ENCODE data around the gene STXBP1.
"Not testable (repeated sequence)": the region's sequence is repeated elsewhere in the genome, so short reads cannot be mapped to it uniquely, and the experiment has no call there.

STXBP1 gene

GRCh38 chr9:127612939-127613582 lies 984 bp downstream of the STXBP1 start:
- in situ Hi-C loops (cut with MboI; ENCODE audit: low sequenced_read_pairs): no loop called here

GRCh38 chr9:127613583-127613954 lies 1.5 kb downstream of the STXBP1 start:
- in situ Hi-C loops (cut with MboI; ENCODE audit: low sequenced_read_pairs): no loop called here

GRCh38 chr9:127614961-127615360 lies 2.9 kb downstream of the STXBP1 start:
- in situ Hi-C loops (cut with MboI; ENCODE audit: low sequenced_read_pairs): no loop called here

- in situ Hi-C loops (cut with MboI; ENCODE audit: low sequenced_read_pairs): not testable (repeated sequence)
Observed at GRCh38 chr9:127621339-127621970, 9.4 kb downstream of the STXBP1 start.

- in situ Hi-C loops (cut with MboI; ENCODE audit: low sequenced_read_pairs): no loop called here
Observed at GRCh38 chr9:127626752-127627493, 14.8 kb downstream of the STXBP1 start.

- in situ Hi-C loops (cut with MboI; ENCODE audit: low sequenced_read_pairs): no loop called here
Observed at GRCh38 chr9:127627494-127627855, 15.4 kb downstream of the STXBP1 start.

- in situ Hi-C loops (cut with MboI; ENCODE audit: low sequenced_read_pairs): no loop called here
Observed at GRCh38 chr9:127628758-127629467, 16.8 kb downstream of the STXBP1 start.

- in situ Hi-C loops (cut with MboI; ENCODE audit: low sequenced_read_pairs): no loop called here
Observed at GRCh38 chr9:127629468-127630081, 17.5 kb downstream of the STXBP1 start.

- in situ Hi-C loops (cut with MboI; ENCODE audit: low sequenced_read_pairs): no loop called here
Observed at GRCh38 chr9:127633216-127633862, 21.3 kb downstream of the STXBP1 start.

GRCh38 chr9:127634021-127634420 lies 21.9 kb downstream of the STXBP1 start:
- in situ Hi-C loops (cut with MboI; ENCODE audit: low sequenced_read_pairs): no loop called here

- in situ Hi-C loops (cut with MboI; ENCODE audit: low sequenced_read_pairs): no loop called here
Observed at GRCh38 chr9:127634698-127635097, 22.6 kb downstream of the STXBP1 start.

GRCh38 chr9:127635201-127635735 lies 23.2 kb downstream of the STXBP1 start:
- in situ Hi-C loops (cut with MboI; ENCODE audit: low sequenced_read_pairs): no loop called here

GRCh38 chr9:127637322-127637847 lies 25.3 kb downstream of the STXBP1 start:
- in situ Hi-C loops (cut with MboI; ENCODE audit: low sequenced_read_pairs): no loop called here

GRCh38 chr9:127640908-127641545 lies 28.9 kb downstream of the STXBP1 start:
- in situ Hi-C loops (cut with MboI; ENCODE audit: low sequenced_read_pairs): no loop called here

- in situ Hi-C loops (cut with MboI; ENCODE audit: low sequenced_read_pairs): no loop called here
Observed at GRCh38 chr9:127642082-127642740, 30.1 kb downstream of the STXBP1 start.

- in situ Hi-C loops (cut with MboI; ENCODE audit: low sequenced_read_pairs): no loop called here
Observed at GRCh38 chr9:127644146-127644827, 32.2 kb downstream of the STXBP1 start.

GRCh38 chr9:127644943-127645342 lies 32.9 kb downstream of the STXBP1 start:
- in situ Hi-C loops (cut with MboI; ENCODE audit: low sequenced_read_pairs): no loop called here

- in situ Hi-C loops (cut with MboI; ENCODE audit: low sequenced_read_pairs): no loop called here
Observed at GRCh38 chr9:127647451-127647850, 35.4 kb downstream of the STXBP1 start.

GRCh38 chr9:127650518-127650917 lies 38.4 kb downstream of the STXBP1 start:
- in situ Hi-C loops (cut with MboI; ENCODE audit: low sequenced_read_pairs): no loop called here

Measured in HL-60/S4 (cell line).